Measurements from ENCODE around the gene HEPHL1. TPM values are rescaled to one million over a fixed set of nuclear protein-coding genes. Genes with fewer than 3 reads are reported as not detected.

Gene HEPHL1
- polyA plus RNA-seq, 3 donors: not detected

DNA sequence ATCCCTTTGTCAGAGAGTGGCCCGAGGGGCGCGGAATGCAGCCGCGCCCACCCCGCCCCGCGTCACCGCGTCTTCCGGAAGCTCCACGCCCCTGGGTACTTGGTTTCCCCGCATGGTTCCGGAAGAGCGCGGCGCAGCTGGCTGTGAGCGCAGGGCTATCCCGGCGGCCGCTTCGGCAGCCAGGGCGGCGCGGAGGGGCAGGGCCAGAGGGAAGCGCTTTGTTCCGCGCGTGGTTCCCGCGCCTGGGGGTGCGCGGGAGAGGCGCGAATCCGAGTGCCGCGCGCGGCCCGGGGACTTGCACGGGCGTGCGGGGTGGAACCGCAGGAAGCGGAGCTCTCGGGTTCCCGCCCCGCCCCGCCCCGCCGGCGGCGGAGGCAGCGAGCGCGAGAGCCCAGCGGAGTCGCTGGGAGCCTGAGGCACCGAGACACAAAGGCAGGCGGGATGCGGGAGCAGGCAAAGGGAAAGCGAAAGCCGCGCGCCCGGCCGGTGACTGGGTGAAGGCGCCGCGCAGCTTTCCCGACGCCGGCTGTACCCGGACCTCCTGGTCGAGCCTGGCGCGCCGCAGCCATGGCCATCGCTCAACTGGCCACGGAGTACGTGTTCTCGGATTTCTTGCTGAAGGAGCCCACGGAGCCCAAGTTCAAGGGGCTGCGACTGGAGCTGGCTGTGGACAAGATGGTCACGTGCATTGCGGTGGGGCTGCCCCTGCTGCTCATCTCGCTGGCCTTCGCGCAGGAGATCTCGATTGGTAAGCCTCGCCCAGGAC lies 107.8 kb downstream of the HEPHL1 start, which contains the start of gene PANX1:
TSS of gene PANX1 (plus strand) at position 96 of the 766 bp plus-strand sequence. CDS start at position 568, 472 bp downstream.
- TF ChIP-seq, protein P1, sequence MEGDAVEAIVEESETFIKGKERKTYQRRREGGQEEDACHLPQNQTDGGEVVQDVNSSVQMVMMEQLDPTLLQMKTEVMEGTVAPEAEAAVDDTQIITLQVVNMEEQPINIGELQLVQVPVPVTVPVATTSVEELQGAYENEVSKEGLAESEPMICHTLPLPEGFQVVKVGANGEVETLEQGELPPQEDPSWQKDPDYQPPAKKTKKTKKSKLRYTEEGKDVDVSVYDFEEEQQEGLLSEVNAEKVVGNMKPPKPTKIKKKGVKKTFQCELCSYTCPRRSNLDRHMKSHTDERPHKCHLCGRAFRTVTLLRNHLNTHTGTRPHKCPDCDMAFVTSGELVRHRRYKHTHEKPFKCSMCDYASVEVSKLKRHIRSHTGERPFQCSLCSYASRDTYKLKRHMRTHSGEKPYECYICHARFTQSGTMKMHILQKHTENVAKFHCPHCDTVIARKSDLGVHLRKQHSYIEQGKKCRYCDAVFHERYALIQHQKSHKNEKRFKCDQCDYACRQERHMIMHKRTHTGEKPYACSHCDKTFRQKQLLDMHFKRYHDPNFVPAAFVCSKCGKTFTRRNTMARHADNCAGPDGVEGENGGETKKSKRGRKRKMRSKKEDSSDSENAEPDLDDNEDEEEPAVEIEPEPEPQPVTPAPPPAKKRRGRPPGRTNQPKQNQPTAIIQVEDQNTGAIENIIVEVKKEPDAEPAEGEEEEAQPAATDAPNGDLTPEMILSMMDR (IDR thresholded peaks at IDR 0.05): no peak
- Histone ChIP-seq H3K36me3 (replicated peaks in 1 of 2; ENCODE audit: control insufficient read depth in 1 of 2, insufficient read depth in 2 of 2, low read length in 2 of 2) (no peaks in the 10 kb centered on the region), H3K4me2 (replicated peaks; ENCODE audit: extremely low read depth, low read length, poor library complexity, severe bottlenecking) (peak within 1 kb of the TSS; percentile 87), H3K79me2 (ENCODE audit: insufficient read depth, low read length) (peaks cover 48% of the 10 kb centered on the region), H3K9me3 (replicated peaks in 1 of 2; ENCODE audit: control insufficient read depth in 1 of 2, insufficient read depth in 1 of 2, low read length in 2 of 2) (peaks cover 0 to 6% of the 10 kb centered on the region in 2 donors), H3K4me1 (ENCODE audit: control insufficient read depth in 1 of 2, insufficient read depth in 2 of 2, low read length in 2 of 2) (peaks cover 47 to 57% of the 10 kb centered on the region in 2 donors), H4K20me1 (ENCODE audit: insufficient read depth, low read length) (peaks cover 46% of the 10 kb centered on the region), H2AFZ (ENCODE audit: insufficient read depth, low read depth, low read length, poor library complexity, severe bottlenecking) (peak within 1 kb of the TSS; percentile 91), H3K27me3 (ENCODE audit: control insufficient read depth in 2 of 2, insufficient read depth in 2 of 2, low read length in 2 of 2) (no peaks in the 10 kb centered on the region), H3K9ac (ENCODE audit: insufficient read depth, low read length, poor library complexity, severe bottlenecking) (peak within 1 kb of the TSS; percentile 92), H3K4me3 (replicated peaks in 1 of 3; ENCODE audit: low read depth in 2 of 3, low read length in 3 of 3) (peak within 1 kb of the TSS; percentile 55 to 97 (median 88)), H3K27ac (ENCODE audit: low read depth in 1 of 2, low read length in 2 of 2) (peak within 1 kb of the TSS; percentile 90 to 96)
- peaks cover 4 to 16% (median 13%) of the 10 kb centered on the region in 7 donors for H3K9me3 Mint-ChIP-seq
- intact Hi-C loops (cut with micrococcal nuclease): no loop called here
- H3K4me1 Mint-ChIP-seq: peaks cover 26% of the 10 kb centered on the region
- H3K36me3 Mint-ChIP-seq: peaks cover 0 to 7% of the 10 kb centered on the region in 2 donors
- 0% methylated on average over 92 of the region's 92 CpGs for WGBS (ENCODE audit: insufficient coverage)
- H3K27me3 Mint-ChIP-seq (ENCODE audit: low read depth in 3 of 3): peaks cover 0 to 6% (median 2%) of the 10 kb centered on the region in 3 donors
- peak within 1 kb of the TSS in 6 of 7 donors; percentile 78 to 96 (median 90) for H3K27ac Mint-ChIP-seq
- no peak within 1 kb of the TSS for H3K4me3 Mint-ChIP-seq
- peak; percentile 47 to 82 (median 80) for DNase-seq

DNA sequence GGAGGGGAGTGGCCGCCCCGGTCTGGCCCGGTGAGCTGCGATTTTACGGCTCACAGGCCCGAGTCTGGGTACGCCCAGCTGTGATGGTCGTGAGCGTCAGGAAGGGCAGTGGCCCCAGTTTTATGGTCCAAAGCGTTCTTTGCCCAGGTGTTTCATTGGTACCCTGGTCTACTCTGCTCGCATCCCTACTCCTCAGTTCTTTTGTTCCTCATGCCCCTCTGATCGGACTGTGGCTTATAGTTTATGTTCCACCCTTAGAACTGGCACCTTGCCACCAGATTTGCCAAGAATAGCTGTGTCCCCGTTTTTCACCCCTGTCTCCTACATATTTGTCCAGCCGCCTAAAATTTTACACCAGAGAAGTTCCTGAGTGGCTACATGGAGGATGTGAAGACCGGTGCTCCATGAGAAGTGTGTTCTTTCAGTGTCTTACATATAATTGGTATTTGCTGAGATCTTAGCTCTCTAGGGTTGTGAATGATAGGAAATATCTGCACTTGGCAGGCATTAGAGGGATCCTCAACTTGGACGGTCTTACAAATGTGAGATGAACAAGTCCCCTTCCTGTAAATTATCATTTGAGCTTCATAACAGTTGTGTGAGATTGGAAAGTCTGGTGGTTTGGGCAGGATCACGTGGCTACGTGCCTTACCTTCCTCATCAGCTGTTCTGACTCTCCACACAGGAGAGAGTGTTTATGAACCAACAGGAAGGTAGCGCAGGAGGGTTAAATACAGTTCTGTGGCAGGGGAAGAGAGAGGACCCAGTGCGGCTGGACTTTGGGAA lies 108.6 kb downstream of the HEPHL1 start:
- H3K79me2 ChIP-seq (ENCODE audit: insufficient read depth, low read length): peaks cover 55% of the 10 kb centered on the region
- 9% methylated on average over 17 of the region's 20 CpGs for WGBS (ENCODE audit: insufficient coverage)
- peaks cover 55 to 64% of the 10 kb centered on the region in 2 donors for H3K4me1 ChIP-seq (ENCODE audit: control insufficient read depth in 1 of 2, insufficient read depth in 2 of 2, low read length in 2 of 2)
- H3K36me3 ChIP-seq (replicated peaks in 1 of 2; ENCODE audit: control insufficient read depth in 1 of 2, insufficient read depth in 2 of 2, low read length in 2 of 2): no peaks in the 10 kb centered on the region
- Mint-ChIP-seq H3K4me3 (no peak overlapping the region), H3K27me3 (ENCODE audit: low read depth in 3 of 3) (peaks cover 0 to 6% (median 2%) of the 10 kb centered on the region in 3 donors), H3K4me1 (peaks cover 33% of the 10 kb centered on the region), H3K9me3 (peaks cover 4 to 10% (median 9%) of the 10 kb centered on the region in 7 donors), H3K27ac (no peak overlapping the region), H3K36me3 (peaks cover 0 to 7% of the 10 kb centered on the region in 2 donors)
- intact Hi-C loops (cut with micrococcal nuclease): no loop called here
- H3K4me3 ChIP-seq (replicated peaks in 1 of 3; ENCODE audit: low read depth in 2 of 3, low read length in 3 of 3): peak overlapping the region; percentile 55 to 97 (median 88)
- peak overlapping the region; percentile 92 for H3K9ac ChIP-seq (ENCODE audit: insufficient read depth, low read length, poor library complexity, severe bottlenecking)
- H3K27ac ChIP-seq (ENCODE audit: low read depth in 1 of 2, low read length in 2 of 2): peak overlapping the region; percentile 90 to 96
- TF ChIP-seq, protein P1 (IDR thresholded peaks at IDR 0.05): no peak
- DNase-seq: peak in 2 of 3 donors; percentile 14 to 36
- H4K20me1 ChIP-seq (ENCODE audit: insufficient read depth, low read length): peaks cover 54% of the 10 kb centered on the region
- H2AFZ ChIP-seq (ENCODE audit: insufficient read depth, low read depth, low read length, poor library complexity, severe bottlenecking): peak overlapping the region; percentile 91
- no peaks in the 10 kb centered on the region for H3K27me3 ChIP-seq (ENCODE audit: control insufficient read depth in 2 of 2, insufficient read depth in 2 of 2, low read length in 2 of 2)
- peaks cover 0 to 6% of the 10 kb centered on the region in 2 donors for H3K9me3 ChIP-seq (replicated peaks in 1 of 2; ENCODE audit: control insufficient read depth in 1 of 2, insufficient read depth in 1 of 2, low read length in 2 of 2)
- H3K4me2 ChIP-seq (replicated peaks; ENCODE audit: extremely low read depth, low read length, poor library complexity, severe bottlenecking): peak overlapping the region; percentile 87

Measured in CD14-positive monocyte (primary cell).